Measurements from ENCODE around the gene ITPR3.

GRCh38 chr6:33737267-33738026 is 116.3 kb downstream of the ITPR3 start:
- TF ChIP-seq POLR2AphosphoS5 (IDR thresholded peaks at IDR 0.05) (peak; percentile 34), CTCF (IDR thresholded peaks at IDR 0.05) (no peak)
